ENCODE data around the gene KCNQ2.

GRCh38 chr20:63518351-63518861, 46.0 kb upstream of the KCNQ2 start:
- TF ChIP-seq CTCF (IDR thresholded peaks at IDR 0.05; ENCODE audit: borderline replicate concordance, extremely low read depth, low read length, poor library complexity, severe bottlenecking) (no peak), EZH2 (IDR thresholded peaks at IDR 0.05; ENCODE audit: borderline replicate concordance, low read depth, low read length, severe bottlenecking) (no peak)

All from DND-41 (cell line).